ENCODE results near the gene APPL1.
A peak's percentile ranks its signal among the peaks of the same experiment; 100 is the strongest.

Gene APPL1

GRCh38 chr3:57227930-57228751 lies 612 bp downstream of the APPL1 start:
- peak overlapping the region; percentile 99 for H3K4me3 ChIP-seq (ENCODE audit: low read depth, low read length)
- H3K27ac ChIP-seq = peak overlapping the region; percentile 88
- peak; percentile 27 for DNase-seq
- TF ChIP-seq CTCF (IDR thresholded peaks at IDR 0.05; ENCODE audit: low read depth, low read length) = no peak
- no peaks in the 10 kb centered on the region for H3K36me3 ChIP-seq
- H3K27me3 ChIP-seq (ENCODE audit: insufficient read depth, low read depth, severe bottlenecking) = no peaks in the 10 kb centered on the region
- H3K9me3 ChIP-seq (ENCODE audit: severe bottlenecking) = no peaks in the 10 kb centered on the region

GRCh38 chr3:57230006-57230405 lies 2.5 kb downstream of the APPL1 start:
- Histone ChIP-seq H3K4me3 (ENCODE audit: low read depth, low read length) (no peak overlapping the region), H3K27ac (no peak overlapping the region), H3K9me3 (ENCODE audit: severe bottlenecking) (no peaks in the 10 kb centered on the region), H3K36me3 (no peaks in the 10 kb centered on the region), H3K27me3 (ENCODE audit: insufficient read depth, low read depth, severe bottlenecking) (no peaks in the 10 kb centered on the region)
- no peak for TF ChIP-seq CTCF (IDR thresholded peaks at IDR 0.05; ENCODE audit: low read depth, low read length)
- DNase-seq = no peak

- no peak overlapping the region for H3K4me3 ChIP-seq (ENCODE audit: low read depth, low read length)
- no peaks in the 10 kb centered on the region for H3K9me3 ChIP-seq (ENCODE audit: severe bottlenecking)
These were observed 6.3 kb downstream of the APPL1 start for GRCh38 chr3:57233799-57234198.

GRCh38 chr3:57234613-57235575 lies 7.4 kb downstream of the APPL1 start:
- H3K27ac ChIP-seq = no peak overlapping the region
- H3K9me3 ChIP-seq (ENCODE audit: severe bottlenecking) = no peaks in the 10 kb centered on the region
- no peaks in the 10 kb centered on the region for H3K27me3 ChIP-seq (ENCODE audit: insufficient read depth, low read depth, severe bottlenecking)
- DNase-seq = no peak
- peaks cover 17% of the 10 kb centered on the region for H3K36me3 ChIP-seq
- no peak for TF ChIP-seq CTCF (IDR thresholded peaks at IDR 0.05; ENCODE audit: low read depth, low read length)
- H3K4me3 ChIP-seq (ENCODE audit: low read depth, low read length) = no peak overlapping the region

More at GRCh38 chr3:57233799-57234198, 6.3 kb downstream of the APPL1 start:
- H3K27me3 ChIP-seq (ENCODE audit: insufficient read depth, low read depth, severe bottlenecking) = no peaks in the 10 kb centered on the region
- peaks cover 11% of the 10 kb centered on the region for H3K36me3 ChIP-seq
- H3K27ac ChIP-seq = no peak overlapping the region
- no peak for TF ChIP-seq CTCF (IDR thresholded peaks at IDR 0.05; ENCODE audit: low read depth, low read length)
- no peak for DNase-seq

- Histone ChIP-seq H3K9me3 (ENCODE audit: severe bottlenecking) (no peaks in the 10 kb centered on the region), H3K4me3 (ENCODE audit: low read depth, low read length) (no peak overlapping the region), H3K27me3 (ENCODE audit: insufficient read depth, low read depth, severe bottlenecking) (no peaks in the 10 kb centered on the region), H3K36me3 (peaks cover 54% of the 10 kb centered on the region), H3K27ac (no peak overlapping the region)
- DNase-seq = no peak
- no peak for TF ChIP-seq CTCF (IDR thresholded peaks at IDR 0.05; ENCODE audit: low read depth, low read length)
These were observed 17.4 kb downstream of the APPL1 start for GRCh38 chr3:57244946-57245345.

Measured in WERI-Rb-1 (cell line).